HL-60 (cell line): ENCODE results near the gene KSR1.
A peak's percentile ranks its signal among the peaks of the same experiment; 100 is the strongest.

Experiments used
- DNase-seq, 2 experiments: peaks; one replicate each; pipeline ENCODE4 v3.0.0-alpha.2; 2010 to 2020; ENCODE audit warnings: low read depth in 1 of 2, low spot score in 1 of 2
- H3K27ac ChIP-seq: fragments of 250-450 bp; sonication (Bioruptor Pico); replicated peaks from 2 replicates; pipeline ENCODE4 v1.5.1; 2020; ENCODE audit warnings: mild to moderate bottlenecking, moderate library complexity
- H3K27me3 ChIP-seq: fragments of 250-450 bp; sonication (Bioruptor Pico); 2 replicates; pipeline ENCODE4 v1.5.1; 2021; ENCODE audit warnings: mild to moderate bottlenecking, moderate library complexity; ENCODE audit not compliant: insufficient read depth, poor library complexity, severe bottlenecking
- H3K4me3 ChIP-seq: replicated peaks from 2 replicates; pipeline ENCODE4 v1.5.1; 2011; ENCODE audit warnings: mild to moderate bottlenecking, control low read depth, low read length; ENCODE audit not compliant: insufficient read depth
- GABPA ChIP-seq: IDR thresholded peaks from 2 replicates; pipeline ENCODE4 v1.6.1; 2012; ENCODE audit warnings: low read depth
- POLR2AphosphoS5 ChIP-seq: IDR thresholded peaks from 2 replicates; pipeline ENCODE4 v1.6.1; 2012; ENCODE audit warnings: low read depth
- SPI1 ChIP-seq: IDR thresholded peaks from 2 replicates; pipeline ENCODE4 v1.6.1; 2012; ENCODE audit warnings: low read depth, mild to moderate bottlenecking, borderline replicate concordance
- TF ChIP-seq, protein P1 (sequence below): IDR thresholded peaks from 2 replicates; pipeline ENCODE4 v1.6.1; 2012; ENCODE audit warnings: low read depth; ENCODE audit not compliant: insufficient replicate concordance
- TF ChIP-seq, protein P2 (sequence below): IDR thresholded peaks from one replicate; pipeline ENCODE4 v1.5.1; 2011; ENCODE audit warnings: low read length, control low read depth, inconsistent platforms; ENCODE audit not compliant: insufficient read depth

KSR1 gene

DNA sequence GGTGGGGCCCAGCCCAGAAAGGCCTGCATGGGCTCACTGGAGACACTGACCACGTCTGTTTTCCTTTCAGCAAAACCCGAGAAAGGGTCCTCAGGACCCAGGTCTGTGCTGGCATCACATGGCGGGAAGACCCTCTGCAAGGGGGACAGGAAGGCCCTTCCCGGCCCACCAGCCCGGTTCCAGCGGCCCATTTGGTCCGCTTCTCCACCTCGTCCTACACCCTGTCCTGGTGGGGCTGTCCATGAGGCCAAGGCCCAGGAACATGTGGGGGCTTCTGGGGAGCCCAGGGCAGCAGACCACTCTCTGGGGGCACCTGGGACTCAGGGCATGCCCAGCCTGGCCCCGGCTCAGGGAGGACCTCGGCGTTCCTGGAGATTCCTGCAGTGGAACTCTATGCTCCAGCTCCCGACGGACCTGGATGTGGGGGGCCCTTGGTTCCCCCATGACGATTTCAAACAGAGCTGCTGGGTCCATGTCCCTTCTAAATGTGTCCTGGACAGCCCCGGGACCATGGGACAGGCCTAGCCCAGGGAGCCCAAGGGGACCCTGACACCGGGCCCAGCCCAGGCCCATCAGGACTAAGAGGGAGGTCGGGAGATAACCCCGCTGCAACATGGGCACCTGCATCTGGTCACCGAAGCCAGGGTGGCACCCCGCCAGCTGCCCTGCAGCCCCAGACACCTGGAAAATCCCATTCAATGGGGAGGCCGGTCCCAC lies 26.4 kb upstream of the KSR1 start:
- TF ChIP-seq, protein P1, sequence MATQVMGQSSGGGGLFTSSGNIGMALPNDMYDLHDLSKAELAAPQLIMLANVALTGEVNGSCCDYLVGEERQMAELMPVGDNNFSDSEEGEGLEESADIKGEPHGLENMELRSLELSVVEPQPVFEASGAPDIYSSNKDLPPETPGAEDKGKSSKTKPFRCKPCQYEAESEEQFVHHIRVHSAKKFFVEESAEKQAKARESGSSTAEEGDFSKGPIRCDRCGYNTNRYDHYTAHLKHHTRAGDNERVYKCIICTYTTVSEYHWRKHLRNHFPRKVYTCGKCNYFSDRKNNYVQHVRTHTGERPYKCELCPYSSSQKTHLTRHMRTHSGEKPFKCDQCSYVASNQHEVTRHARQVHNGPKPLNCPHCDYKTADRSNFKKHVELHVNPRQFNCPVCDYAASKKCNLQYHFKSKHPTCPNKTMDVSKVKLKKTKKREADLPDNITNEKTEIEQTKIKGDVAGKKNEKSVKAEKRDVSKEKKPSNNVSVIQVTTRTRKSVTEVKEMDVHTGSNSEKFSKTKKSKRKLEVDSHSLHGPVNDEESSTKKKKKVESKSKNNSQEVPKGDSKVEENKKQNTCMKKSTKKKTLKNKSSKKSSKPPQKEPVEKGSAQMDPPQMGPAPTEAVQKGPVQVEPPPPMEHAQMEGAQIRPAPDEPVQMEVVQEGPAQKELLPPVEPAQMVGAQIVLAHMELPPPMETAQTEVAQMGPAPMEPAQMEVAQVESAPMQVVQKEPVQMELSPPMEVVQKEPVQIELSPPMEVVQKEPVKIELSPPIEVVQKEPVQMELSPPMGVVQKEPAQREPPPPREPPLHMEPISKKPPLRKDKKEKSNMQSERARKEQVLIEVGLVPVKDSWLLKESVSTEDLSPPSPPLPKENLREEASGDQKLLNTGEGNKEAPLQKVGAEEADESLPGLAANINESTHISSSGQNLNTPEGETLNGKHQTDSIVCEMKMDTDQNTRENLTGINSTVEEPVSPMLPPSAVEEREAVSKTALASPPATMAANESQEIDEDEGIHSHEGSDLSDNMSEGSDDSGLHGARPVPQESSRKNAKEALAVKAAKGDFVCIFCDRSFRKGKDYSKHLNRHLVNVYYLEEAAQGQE, result no peak
- no peak for TF ChIP-seq GABPA
- TF ChIP-seq POLR2AphosphoS5, result no peak
- no peak for TF ChIP-seq SPI1
- TF ChIP-seq, protein P2, sequence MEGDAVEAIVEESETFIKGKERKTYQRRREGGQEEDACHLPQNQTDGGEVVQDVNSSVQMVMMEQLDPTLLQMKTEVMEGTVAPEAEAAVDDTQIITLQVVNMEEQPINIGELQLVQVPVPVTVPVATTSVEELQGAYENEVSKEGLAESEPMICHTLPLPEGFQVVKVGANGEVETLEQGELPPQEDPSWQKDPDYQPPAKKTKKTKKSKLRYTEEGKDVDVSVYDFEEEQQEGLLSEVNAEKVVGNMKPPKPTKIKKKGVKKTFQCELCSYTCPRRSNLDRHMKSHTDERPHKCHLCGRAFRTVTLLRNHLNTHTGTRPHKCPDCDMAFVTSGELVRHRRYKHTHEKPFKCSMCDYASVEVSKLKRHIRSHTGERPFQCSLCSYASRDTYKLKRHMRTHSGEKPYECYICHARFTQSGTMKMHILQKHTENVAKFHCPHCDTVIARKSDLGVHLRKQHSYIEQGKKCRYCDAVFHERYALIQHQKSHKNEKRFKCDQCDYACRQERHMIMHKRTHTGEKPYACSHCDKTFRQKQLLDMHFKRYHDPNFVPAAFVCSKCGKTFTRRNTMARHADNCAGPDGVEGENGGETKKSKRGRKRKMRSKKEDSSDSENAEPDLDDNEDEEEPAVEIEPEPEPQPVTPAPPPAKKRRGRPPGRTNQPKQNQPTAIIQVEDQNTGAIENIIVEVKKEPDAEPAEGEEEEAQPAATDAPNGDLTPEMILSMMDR, result no peak
- DNase-seq, result no peak
- no peak overlapping the region for H3K27ac ChIP-seq
- H3K4me3 ChIP-seq, result no peak overlapping the region
- no peaks in the 10 kb centered on the region for H3K27me3 ChIP-seq

- TF ChIP-seq POLR2AphosphoS5 (no peak), GABPA (no peak), SPI1 (no peak)
- TF ChIP-seq, protein P2, result no peak
- TF ChIP-seq, protein P1, result no peak
- Histone ChIP-seq H3K27ac (no peak overlapping the region), H3K4me3 (no peak overlapping the region), H3K27me3 (no peaks in the 10 kb centered on the region)
- DNase-seq, result no peak
Measured at GRCh38 chr17:27430383-27430840, 25.8 kb upstream of the KSR1 start.

GRCh38 chr17:27430882-27431491 lies 25.3 kb upstream of the KSR1 start:
- TF ChIP-seq, protein P1, result no peak
- TF ChIP-seq SPI1 (no peak), GABPA (no peak), POLR2AphosphoS5 (no peak)
- TF ChIP-seq, protein P2, result peak; percentile 73
- H3K27ac ChIP-seq, result no peak overlapping the region
- H3K27me3 ChIP-seq, result no peaks in the 10 kb centered on the region
- no peak overlapping the region for H3K4me3 ChIP-seq
- DNase-seq, result peak in 1 of 2 experiments; percentile 40
